T-cell (primary cell): ENCODE data around the gene ARHGAP22. TPM values are rescaled to one million over a fixed set of nuclear protein-coding genes. Genes with fewer than 3 reads are reported as not detected.

ENCODE experiments used
- ATAC-seq, 4 experiments: fragments of 200-7000 bp in 3 of 4; fragments of 150-1000 bp in 1 of 4; cut with Tn5 transposase; replicated peaks in 1 of 4; 1 replicate in 3 of 4; 2 replicates in 1 of 4; pipeline ENCODE4 v1.10.0; 2021; ENCODE audit warnings: moderate library complexity in 3 of 4, mild to moderate bottlenecking in 2 of 4, moderate number of reproducible peaks in 1 of 4
- CTCF ChIA-PET, 2 donors: fragments of 300-600 bp; sonication (Branson Sonifier 250); formaldehyde crosslinking; loops; one replicate each; lab custom pipeline; 2022; ENCODE audit warnings: antibody characterized with exemption in 2 of 2; lab: Charles Lee
- POLR2A ChIA-PET, 2 donors: fragments of 300-600 bp; sonication (Branson Sonifier 250); formaldehyde crosslinking; loops; one replicate each; lab custom pipeline; 2022; ENCODE audit warnings: antibody characterized with exemption in 2 of 2; lab: Charles Lee
- DNase-seq, 35 experiments: peaks; one replicate each; pipeline versions ENCODE4 v3.0.0 to v3.0.0-alpha.2; 2013 to 2023
- H3K27ac ChIP-seq: one replicate; pipeline ENCODE4 v1.5.1; 2013; ENCODE audit warnings: low read length
- H3K27me3 ChIP-seq, 2 experiments: replicated peaks in 1 of 2; 1 replicate in 1 of 2; 2 replicates in 1 of 2; pipeline versions ENCODE4 v1.6.1 to v1.7.0; 2013; ENCODE audit warnings: low read length in 1 of 2, mixed read lengths in 1 of 2; ENCODE audit not compliant: control insufficient read depth in 2 of 2, insufficient read depth in 2 of 2; ENCODE audit errors: extremely low read depth in 1 of 2
- H3K36me3 ChIP-seq, 2 donors: 1 replicate in 1 of 2; 2 replicates in 1 of 2; pipeline versions ENCODE4 v1.6.1 to v1.7.0; 2013; ENCODE audit warnings: low read length in 1 of 2; ENCODE audit not compliant: control insufficient read depth in 2 of 2, insufficient read depth in 1 of 2; ENCODE audit errors: extremely low read depth in 1 of 2
- H3K4me1 ChIP-seq, 2 experiments: 1 replicate in 1 of 2; 2 replicates in 1 of 2; pipeline versions ENCODE4 v1.6.1 to v1.7.0; 2013; ENCODE audit warnings: low read length in 2 of 2, mixed read lengths in 1 of 2; ENCODE audit not compliant: insufficient read depth in 2 of 2, control insufficient read depth in 1 of 2; ENCODE audit errors: extremely low read depth in 1 of 2
- H3K4me3 ChIP-seq, 2 donors: 1 replicate in 1 of 2; 2 replicates in 1 of 2; pipeline versions ENCODE4 v1.5.1 to v1.7.0; 2013; ENCODE audit warnings: mild to moderate bottlenecking in 2 of 2, low read length in 1 of 2, moderate library complexity in 1 of 2; ENCODE audit not compliant: control insufficient read depth in 1 of 2; ENCODE audit errors: extremely low read depth in 1 of 2
- H3K9me3 ChIP-seq: 2 replicates; pipeline ENCODE4 v1.7.0; 2013
- H3K27ac Mint-ChIP-seq, 2 donors: one replicate each; pipeline ENCODE4 v1.8.0; 2020 to 2021; ENCODE audit warnings: mild to moderate bottlenecking in 2 of 2, mixed read lengths in 2 of 2
- H3K27me3 Mint-ChIP-seq, 2 donors: one replicate each; pipeline ENCODE4 v1.8.0; 2021 to 2022; ENCODE audit warnings: mixed read lengths in 2 of 2
- H3K36me3 Mint-ChIP-seq: one replicate; pipeline ENCODE4 v1.8.0; 2021; ENCODE audit warnings: mixed read lengths
- H3K4me1 Mint-ChIP-seq, 3 donors: one replicate each; pipeline ENCODE4 v1.8.0; 2020 to 2022; ENCODE audit warnings: mixed read lengths in 3 of 3, mild to moderate bottlenecking in 1 of 3
- H3K4me3 Mint-ChIP-seq, 3 donors: one replicate each; pipeline ENCODE4 v1.8.0; 2020 to 2022; ENCODE audit warnings: mild to moderate bottlenecking in 3 of 3, mixed read lengths in 3 of 3, moderate library complexity in 3 of 3
- H3K9me3 Mint-ChIP-seq, 3 donors: one replicate each; pipeline ENCODE4 v1.8.0; 2020 to 2022; ENCODE audit warnings: mixed read lengths in 3 of 3
- WGBS: methylation state at CpG from one replicate; pipeline ENCODE4 v1.1.5; 2013; ENCODE audit warnings: missing lambda C conversion rate; ENCODE audit not compliant: insufficient coverage; 5-methylcytosine and 5-hydroxymethylcytosine counted together
- total RNA-seq, 35 experiments: library from RNA in 6 of 35; stranded (reverse) in 6 of 35; fragments of 120-200 nt in 1 of 35; gene quantifications; one replicate each; pipeline versions ENCODE4 v1.2.1 to v1.2.4 and lab custom pipeline; 2013 to 2026

ARHGAP22 gene
- total RNA-seq, 5 donors from 2014 or later (not counting 1 experiment from before 2014, with no cell fraction given): 0.33 to 2.2 (median 0.60) TPM

DNA sequence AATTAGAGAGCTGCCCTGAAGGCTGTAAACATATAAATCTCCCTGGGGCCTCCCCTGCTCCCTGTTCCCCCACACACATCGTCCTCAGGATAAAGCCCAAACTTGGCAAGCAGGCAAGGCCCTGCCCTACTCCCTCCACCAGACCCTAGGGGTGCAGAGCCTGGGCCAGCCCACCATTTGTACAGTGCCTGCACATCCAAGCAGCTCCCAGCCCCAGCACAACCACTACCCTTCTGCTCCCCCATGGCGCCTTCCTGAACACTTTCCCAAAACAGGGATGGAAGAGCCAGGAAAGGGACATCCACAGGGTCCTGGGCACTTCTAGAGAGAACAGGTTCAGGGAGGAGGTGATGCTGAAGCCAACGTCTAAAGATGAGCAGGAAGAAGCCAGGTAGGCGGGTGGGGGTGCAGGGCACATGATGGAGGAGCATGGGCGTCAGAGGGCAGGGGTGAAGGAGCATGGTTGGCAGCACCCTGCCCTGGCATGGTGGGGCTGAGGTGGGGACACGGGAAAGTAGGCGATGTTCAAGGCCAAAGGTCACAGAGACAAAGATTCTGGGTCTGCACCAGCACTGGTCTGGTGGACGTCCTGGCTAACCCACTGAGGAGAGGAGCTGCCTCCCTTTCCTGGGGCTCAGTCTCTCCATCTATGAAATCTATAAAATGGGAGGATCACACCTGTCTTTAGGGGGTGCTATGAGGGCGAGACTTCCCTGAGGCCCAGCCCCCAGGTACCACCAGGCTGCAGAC is 140.6 kb downstream of the ARHGAP22 start:
- ChIA-PET CTCF (no interaction called here), POLR2A (no interaction called here)
- Mint-ChIP-seq H3K9me3 (no peaks in the 10 kb centered on the region), H3K4me3 (no peak overlapping the region), H3K36me3 (no peaks in the 10 kb centered on the region), H3K4me1 (no peaks in the 10 kb centered on the region), H3K27ac (no peak overlapping the region), H3K27me3 (no peaks in the 10 kb centered on the region)
- Histone ChIP-seq H3K4me3 (no peak overlapping the region), H3K36me3 (no peaks in the 10 kb centered on the region), H3K4me1 (no peaks in the 10 kb centered on the region), H3K9me3 (no peaks in the 10 kb centered on the region), H3K27me3 (no peaks in the 10 kb centered on the region), H3K27ac (no peak overlapping the region)
- no peak for ATAC-seq
- peak in 1 of 35 experiments; percentile 5 for DNase-seq
- 81% methylated on average over 6 of the region's 9 CpGs for WGBS

- no peaks in the 10 kb centered on the region for H3K4me1 Mint-ChIP-seq
- H3K27me3 Mint-ChIP-seq: no peaks in the 10 kb centered on the region
- Histone ChIP-seq H3K36me3 (no peaks in the 10 kb centered on the region), H3K9me3 (no peaks in the 10 kb centered on the region), H3K27ac (no peak overlapping the region), H3K4me1 (no peaks in the 10 kb centered on the region), H3K27me3 (no peaks in the 10 kb centered on the region), H3K4me3 (no peak overlapping the region)
- WGBS: 88% methylated on average over 4 of the region's 8 CpGs
- H3K9me3 Mint-ChIP-seq: no peaks in the 10 kb centered on the region
- no peaks in the 10 kb centered on the region for H3K36me3 Mint-ChIP-seq
- H3K4me3 Mint-ChIP-seq: no peak overlapping the region
- POLR2A ChIA-PET: no interaction called here
- no peak overlapping the region for H3K27ac Mint-ChIP-seq
- CTCF ChIA-PET: no interaction called here
- DNase-seq (peak in 1 of 35 experiments; percentile 3), ATAC-seq (no peak)
Observed at GRCh38 chr10:48463318-48464003, 141.4 kb downstream of the ARHGAP22 start.

GRCh38 chr10:48462482-48463020 is 142.3 kb downstream of the ARHGAP22 start:
- Mint-ChIP-seq H3K36me3 (no peaks in the 10 kb centered on the region), H3K27ac (no peak overlapping the region), H3K4me1 (no peaks in the 10 kb centered on the region), H3K9me3 (no peaks in the 10 kb centered on the region), H3K27me3 (peaks cover 0 to under 1% of the 10 kb centered on the region in 2 donors), H3K4me3 (no peak overlapping the region)
- DNase-seq (peak in 1 of 35 experiments; percentile 1), ATAC-seq (no peak)
- POLR2A ChIA-PET: no interaction called here
- H3K4me3 ChIP-seq: no peak overlapping the region
- H3K4me1 ChIP-seq: no peaks in the 10 kb centered on the region
- H3K9me3 ChIP-seq: no peaks in the 10 kb centered on the region
- CTCF ChIA-PET: no interaction called here
- H3K36me3 ChIP-seq: no peaks in the 10 kb centered on the region
- H3K27ac ChIP-seq: no peak overlapping the region
- H3K27me3 ChIP-seq: peaks cover 0 to 6% of the 10 kb centered on the region in 2 experiments
- 70% methylated on average over 5 of the region's 5 CpGs for WGBS

DNA sequence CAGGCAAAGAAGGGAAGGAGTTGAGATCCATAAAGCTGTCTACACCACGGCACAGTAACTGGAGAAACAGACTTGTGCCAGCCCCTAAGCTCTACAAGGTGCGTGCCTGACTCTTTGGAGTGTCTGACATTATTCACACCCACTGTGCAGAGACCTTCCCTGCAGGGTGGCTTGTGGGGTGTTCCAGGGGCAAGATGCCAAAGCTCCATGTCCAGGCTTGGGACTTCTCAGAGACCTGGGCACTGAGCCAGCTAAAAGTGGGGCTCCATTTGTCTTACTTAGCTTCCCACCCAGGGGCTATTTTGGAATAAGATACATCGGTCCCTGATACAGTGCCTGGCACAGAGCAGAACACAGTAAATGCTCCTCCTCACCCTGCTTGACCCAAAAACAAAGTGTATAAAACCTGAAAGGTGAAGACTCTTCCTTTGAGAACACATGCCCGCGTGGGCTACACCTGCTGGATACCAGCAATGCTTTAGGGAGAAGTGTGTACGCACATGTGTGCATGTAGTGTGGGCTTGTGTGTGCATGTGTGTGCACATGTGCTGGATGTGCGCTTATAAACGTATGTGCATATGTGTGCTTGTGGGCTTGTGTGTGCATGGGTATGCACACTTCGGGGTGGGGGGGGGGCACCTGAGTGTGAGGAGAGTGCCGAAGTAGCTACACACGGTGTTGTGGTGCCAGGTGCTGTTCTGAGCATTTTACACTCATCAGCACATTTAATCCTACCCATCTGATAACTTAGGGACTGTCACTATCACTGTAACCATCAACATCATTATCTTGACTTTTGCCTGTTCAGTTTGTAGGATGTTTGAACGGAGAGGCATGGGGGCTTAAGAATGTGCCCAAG is 143.0 kb downstream of the ARHGAP22 start:
- H3K4me1 ChIP-seq: no peaks in the 10 kb centered on the region
- 92% methylated on average over 4 of the region's 12 CpGs for WGBS
- no peak overlapping the region for H3K4me3 ChIP-seq
- no peak overlapping the region for H3K4me3 Mint-ChIP-seq
- H3K27ac ChIP-seq: no peak overlapping the region
- no peaks in the 10 kb centered on the region for H3K9me3 ChIP-seq
- ATAC-seq: no peak
- H3K27me3 Mint-ChIP-seq: peaks cover 0 to 6% of the 10 kb centered on the region in 2 donors
- no peak overlapping the region for H3K27ac Mint-ChIP-seq
- POLR2A ChIA-PET: no interaction called here
- no peaks in the 10 kb centered on the region for H3K9me3 Mint-ChIP-seq
- H3K36me3 ChIP-seq: no peaks in the 10 kb centered on the region
- peaks cover 0 to 13% of the 10 kb centered on the region in 2 experiments for H3K27me3 ChIP-seq
- no peaks in the 10 kb centered on the region for H3K36me3 Mint-ChIP-seq
- CTCF ChIA-PET: no interaction called here
- H3K4me1 Mint-ChIP-seq: no peaks in the 10 kb centered on the region
- peak in 1 of 35 experiments; percentile 2 for DNase-seq

- ATAC-seq: no peak
- Mint-ChIP-seq H3K4me3 (no peak overlapping the region), H3K9me3 (no peaks in the 10 kb centered on the region), H3K27ac (no peak overlapping the region), H3K4me1 (no peaks in the 10 kb centered on the region), H3K36me3 (no peaks in the 10 kb centered on the region), H3K27me3 (peaks cover 0 to 6% of the 10 kb centered on the region in 2 donors)
- 100% methylated on average over 1 of the region's 2 CpGs for WGBS
- no peak for DNase-seq
- ChIA-PET CTCF (no interaction called here), POLR2A (no interaction called here)
- Histone ChIP-seq H3K27me3 (peaks cover 0 to 28% of the 10 kb centered on the region in 2 experiments), H3K36me3 (no peaks in the 10 kb centered on the region), H3K4me1 (no peaks in the 10 kb centered on the region), H3K4me3 (no peak overlapping the region), H3K27ac (no peak overlapping the region), H3K9me3 (no peaks in the 10 kb centered on the region)
Observed at GRCh38 chr10:48460182-48460581, 144.7 kb downstream of the ARHGAP22 start.
